HepG2 (cell line): Measurements from ENCODE around the gene ART4. TPM values are rescaled to one million over a fixed set of nuclear protein-coding genes. Genes with fewer than 3 reads are reported as not detected.

Experiments
- ATAC-seq: fragments of 200-7000 bp; cut with Tn5 transposase; 3 replicates; pipeline ENCODE4 v1.9.1; 2020; ENCODE audit warnings: mild to moderate bottlenecking, moderate library complexity
- BruUV-seq: library from RNA; stranded (reverse); fragments of 400-500 nt; replicated peaks from 2 replicates; lab custom pipeline; 2021; lab: Mats Ljungman, UMichigan
- CTCF ChIA-PET: fragments of 300-600 bp; formaldehyde crosslinking; extraction: SDS; loops from one replicate; lab custom pipeline; 2021; ENCODE audit warnings: low total read pairs, inconsistent platforms, low intra/inter-chr PET ratio; lab: Yijun Ruan, JAX
- POLR2A ChIA-PET: fragments of 350-600 bp; sonication (Branson Sonifier 250); formaldehyde crosslinking; loops from one replicate; lab custom pipeline; 2020; ENCODE audit warnings: antibody characterized with exemption, inconsistent platforms; lab: Yijun Ruan, JAX
- DNase-seq: peaks from one replicate; pipeline ENCODE4 v3.0.0-alpha.2; 2015; ENCODE audit warnings: low spot score
- FAIRE-seq: peaks from 3 replicates; lab custom pipeline; 2011; peaks lifted over from hg19 to GRCh38; lab: Jason Lieb, UNC
- H2AFZ ChIP-seq: one replicate; pipeline ENCODE4 v1.6.1; 2011; ENCODE audit warnings: low read length, inconsistent platforms
- H3K27ac ChIP-seq: fragments of 300-600 bp; 3 replicates; pipeline ENCODE4 v1.8.0; 2011; ENCODE audit warnings: mixed run types, mild to moderate bottlenecking, mixed read lengths, low read length, inconsistent platforms; ENCODE audit not compliant: insufficient read depth; ENCODE audit errors: extremely low read length
- H3K27me3 ChIP-seq, 2 experiments: fragments of 200-600 bp in 1 of 2; 2 replicates in 1 of 2; 3 replicates in 1 of 2; pipeline versions ENCODE4 v1.6.0 to v1.8.0; 2011; ENCODE audit warnings: low read length in 2 of 2, mild to moderate bottlenecking in 2 of 2, moderate library complexity in 2 of 2, inconsistent platforms in 1 of 2; ENCODE audit not compliant: insufficient read depth in 2 of 2, control insufficient read depth in 1 of 2
- H3K36me3 ChIP-seq, 2 experiments: fragments of 200-600 bp in 1 of 2; replicated peaks in 1 of 2; 2 replicates in 1 of 2; 3 replicates in 1 of 2; pipeline versions ENCODE4 v1.5.1 to v1.8.0; 2011; ENCODE audit warnings: low read length in 2 of 2, inconsistent platforms in 1 of 2; ENCODE audit not compliant: insufficient read depth in 2 of 2, control insufficient read depth in 1 of 2
- H3K4me1 ChIP-seq: 2 replicates; pipeline ENCODE4 v1.5.1; 2012; ENCODE audit warnings: low read length, inconsistent platforms; ENCODE audit not compliant: insufficient read depth
- H3K4me2 ChIP-seq: 2 replicates; pipeline ENCODE4 v1.6.0; 2011; ENCODE audit warnings: low read depth, low read length, inconsistent platforms
- H3K4me3 ChIP-seq, 3 experiments: fragments of 200-600 bp in 1 of 3; sonication (generic), shearing (Covaris generic) in 1 of 3; replicated peaks in 1 of 3; 2 replicates each; pipeline ENCODE4 v1.5.1; 2011 to 2016; ENCODE audit warnings: low read length in 3 of 3, inconsistent platforms in 2 of 3, low read depth in 2 of 3, mild to moderate bottlenecking in 2 of 3, control low read depth in 1 of 3, mixed read lengths in 1 of 3; ENCODE audit not compliant: insufficient read depth in 1 of 3
- H3K79me2 ChIP-seq: one replicate; pipeline ENCODE4 v1.6.1; 2011; ENCODE audit warnings: low read length, inconsistent platforms; ENCODE audit not compliant: insufficient read depth
- H3K9ac ChIP-seq: 2 replicates; pipeline ENCODE4 v1.6.0; 2011; ENCODE audit warnings: mild to moderate bottlenecking, low read depth, low read length, inconsistent platforms; ENCODE audit not compliant: insufficient read depth
- H3K9me3 ChIP-seq: 2 replicates; pipeline ENCODE4 v1.5.1; 2012; ENCODE audit warnings: mild to moderate bottlenecking, low read length
- H4K20me1 ChIP-seq: 2 replicates; pipeline ENCODE4 v1.6.0; 2011; ENCODE audit warnings: inconsistent platforms, mild to moderate bottlenecking, low read length, moderate library complexity; ENCODE audit not compliant: insufficient read depth
- ESRRA ChIP-seq: sonication (generic); formaldehyde crosslinking; IDR thresholded peaks from 2 replicates; pipeline ENCODE4 v1.5.1; 2020; ENCODE audit warnings: mild to moderate bottlenecking, low read depth, missing genetic modification reagents
- SOX13 ChIP-seq, 3 experiments: fragments of 450-650 bp in 1 of 3; sonication (generic) in 1 of 3; formaldehyde crosslinking in 1 of 3; IDR thresholded peaks in 2 of 3; conservative IDR thresholded peaks in 1 of 3; 2 replicates each; pipeline versions ENCODE4 v1.5.0 to v1.6.1; 2016 to 2020; ENCODE audit warnings: antibody characterized with exemption in 1 of 3, mild to moderate bottlenecking in 1 of 3, missing compliant biosample characterization in 1 of 3, missing genetic modification reagents in 1 of 3, moderate library complexity in 1 of 3
- ZBTB25 ChIP-seq: IDR thresholded peaks from 2 replicates; pipeline ENCODE4 v1.6.1; 2018; ENCODE audit warnings: missing genetic modification reagents
- ZNF205 ChIP-seq: IDR thresholded peaks from 2 replicates; pipeline ENCODE4 v1.6.1; 2018; ENCODE audit warnings: missing biosample characterization, missing genetic modification reagents
- ZNF335 ChIP-seq: sonication (generic); formaldehyde crosslinking; IDR thresholded peaks from 2 replicates; pipeline ENCODE4 v1.4.0; 2020; ENCODE audit warnings: missing genetic modification reagents
- ZNF337 ChIP-seq: sonication (generic); formaldehyde crosslinking; IDR thresholded peaks from 2 replicates; pipeline ENCODE4 v1.5.1; 2020; ENCODE audit warnings: missing genetic modification reagents, low read depth, mild to moderate bottlenecking, borderline replicate concordance
- ZNF512 ChIP-seq: sonication (generic); formaldehyde crosslinking; IDR thresholded peaks from 2 replicates; pipeline ENCODE4 v1.4.0; 2020; ENCODE audit warnings: mild to moderate bottlenecking, missing genetic modification reagents
- WGBS: methylation state at CpG from one replicate; pipeline ENCODE4 v1.1.6; 2017; ENCODE audit warnings: low lambda C conversion rate; 5-methylcytosine and 5-hydroxymethylcytosine counted together
- in situ Hi-C: cut with HindIII; loops from 2 replicates; pipeline ENCODE4 v1.10.0; 2017; ENCODE audit warnings: low pct_unique_long_range_greater_than_20kb; ENCODE audit not compliant: extremely low pct_ligation_motif_present
- intact Hi-C: fragments of 100-400 bp; cut with micrococcal nuclease; formaldehyde crosslinking; loops from one replicate; pipeline ENCODE4 v1.10.0; 2022; ENCODE audit not compliant: unreplicated experiment
- polyA plus RNA-seq, 8 experiments: library from polyadenylated mRNA; depleted of rRNA in 3 of 8; stranded (reverse) in 7 of 8; unstranded in 1 of 8; fragments of >200 nt; fragmentation: Illumina TruSeq in 4 of 8; extraction: Trizol in 4 of 8; gene quantifications; 2 replicates each; pipeline versions ENCODE4 v1.2.1 to v1.2.3, GENCODE V29; 2011 to 2016; ENCODE audit warnings: low read depth in 4 of 8, missing spikeins in 1 of 8, mixed read lengths in 1 of 8; ENCODE audit not compliant: insufficient read depth in 1 of 8
- total RNA-seq, 5 experiments: library from RNA; depleted of rRNA; stranded (reverse); fragments of >200 nt; fragmentation: Illumina TruSeq; extraction: Trizol; gene quantifications; 2 replicates each; pipeline ENCODE4 v1.2.3, GENCODE V29; 2016; ENCODE audit warnings: low read depth in 1 of 5
- TF ChIP-seq, protein P1 (sequence below): sonication (generic); formaldehyde crosslinking; IDR thresholded peaks from 2 replicates; pipeline ENCODE4 v1.4.0; 2020; ENCODE audit warnings: missing genetic modification reagents

ART4 gene
- total and polyA plus RNA-seq, 2 of the 13 experiments (the other 11 are each of a cell fraction or from before 2014, with no cell fraction given): 17.6 to 20.3 TPM

- TF ChIP-seq ZNF335 (CRISPR knock-in tag): no peak
- no peak for TF ChIP-seq ZNF512 (CRISPR knock-in tag)
- TF ChIP-seq SOX13 (IDR thresholded peaks at IDR 0.05): no peak
- TF ChIP-seq SOX13 (CRISPR knock-in tag; conservative IDR thresholded peaks at IDR 0.05 in 1 of 2, IDR thresholded peaks at IDR 0.05 in 1 of 2): no peak
- TF ChIP-seq ESRRA (CRISPR knock-in tag): no peak
Observed at GRCh38 chr12:14852880-14853279, 9.6 kb upstream of the ART4 start (continued).

DNA sequence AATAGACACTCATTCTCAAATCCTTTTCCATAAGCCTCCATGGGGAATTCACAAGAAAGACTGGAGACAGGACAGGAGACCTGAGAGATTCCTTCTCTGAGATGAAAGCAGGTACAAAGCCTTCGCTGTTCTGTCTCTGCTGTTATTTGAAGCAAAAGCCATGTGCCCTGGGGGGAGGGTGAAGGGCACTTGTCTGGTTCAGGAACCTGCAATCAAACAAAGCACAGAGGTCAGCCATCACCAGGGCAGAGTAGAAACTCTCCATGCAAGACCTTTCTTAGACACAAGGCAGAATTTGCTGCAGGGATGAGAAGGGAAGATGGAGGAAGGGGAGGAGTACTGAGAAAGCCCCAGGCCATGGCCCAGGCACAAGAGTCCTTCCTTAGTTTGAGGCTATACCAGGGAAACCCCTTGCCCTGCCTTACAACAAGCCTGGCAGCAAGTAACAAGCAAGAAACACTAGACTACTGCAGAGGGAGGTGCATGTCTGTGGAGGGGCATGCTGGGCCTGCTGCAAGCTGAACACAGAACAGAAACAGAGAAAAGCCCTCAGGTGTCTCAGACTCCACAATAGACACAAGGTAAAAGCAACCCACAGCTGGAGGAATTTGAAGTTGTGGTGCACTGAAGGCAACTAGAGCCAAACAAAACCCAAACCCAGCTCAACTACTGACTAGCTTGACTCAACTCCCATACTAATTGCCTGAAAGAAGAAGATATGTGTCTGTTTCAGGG, 7.8 kb upstream of the ART4 start:
- in situ Hi-C loops (no loop called here), intact Hi-C loops (no loop called here)
- POLR2A ChIA-PET: no interaction called here
- DNase-seq (no peak), ATAC-seq (peak; percentile 53), FAIRE-seq (no peak)
- no peak overlapping the region for H2AFZ ChIP-seq
- H3K27ac ChIP-seq: no peak overlapping the region
- H3K4me3 ChIP-seq: no peak overlapping the region
- H3K4me2 ChIP-seq: no peak overlapping the region
- no peak overlapping the region for H3K9ac ChIP-seq
- no peaks in the 10 kb centered on the region for H3K9me3 ChIP-seq
- no peaks in the 10 kb centered on the region for H3K79me2 ChIP-seq
- no peaks in the 10 kb centered on the region for H4K20me1 ChIP-seq
- H3K36me3 ChIP-seq: no peaks in the 10 kb centered on the region
- no TSS peak for BruUV-seq
- TF ChIP-seq ZBTB25 (CRISPR knock-in tag) (no peak), ZNF337 (CRISPR knock-in tag) (no peak), ZNF205 (CRISPR knock-in tag) (no peak)
- TF ChIP-seq, protein P1, sequence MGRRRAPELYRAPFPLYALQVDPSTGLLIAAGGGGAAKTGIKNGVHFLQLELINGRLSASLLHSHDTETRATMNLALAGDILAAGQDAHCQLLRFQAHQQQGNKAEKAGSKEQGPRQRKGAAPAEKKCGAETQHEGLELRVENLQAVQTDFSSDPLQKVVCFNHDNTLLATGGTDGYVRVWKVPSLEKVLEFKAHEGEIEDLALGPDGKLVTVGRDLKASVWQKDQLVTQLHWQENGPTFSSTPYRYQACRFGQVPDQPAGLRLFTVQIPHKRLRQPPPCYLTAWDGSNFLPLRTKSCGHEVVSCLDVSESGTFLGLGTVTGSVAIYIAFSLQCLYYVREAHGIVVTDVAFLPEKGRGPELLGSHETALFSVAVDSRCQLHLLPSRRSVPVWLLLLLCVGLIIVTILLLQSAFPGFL (CRISPR knock-in tag): no peak
- H3K4me1 ChIP-seq: peaks cover 26% of the 10 kb centered on the region
- 0% methylated on average over 1 of the region's 1 CpG for WGBS
- H3K27me3 ChIP-seq: no peaks in the 10 kb centered on the region
- CTCF ChIA-PET: no interaction called here
